OCI-LY3 (cell line): ENCODE measurements around the gene MUC21.

Experiments
- EZH2phosphoT487 ChIP-seq: fragments of 200-600 bp; shearing (Covaris generic); IDR thresholded peaks from 2 replicates; pipeline ENCODE4 v1.6.1; 2018; ENCODE audit warnings: antibody characterized with exemption, mixed run types, low read depth
- TF ChIP-seq, protein P1 (sequence below): fragments of 200-600, 300-600 bp; sonication (generic); IDR thresholded peaks from 2 replicates; pipeline ENCODE4 v1.5.1; 2014; ENCODE audit warnings: antibody characterized with exemption, low read length, low read depth

- TF ChIP-seq, protein P1, sequence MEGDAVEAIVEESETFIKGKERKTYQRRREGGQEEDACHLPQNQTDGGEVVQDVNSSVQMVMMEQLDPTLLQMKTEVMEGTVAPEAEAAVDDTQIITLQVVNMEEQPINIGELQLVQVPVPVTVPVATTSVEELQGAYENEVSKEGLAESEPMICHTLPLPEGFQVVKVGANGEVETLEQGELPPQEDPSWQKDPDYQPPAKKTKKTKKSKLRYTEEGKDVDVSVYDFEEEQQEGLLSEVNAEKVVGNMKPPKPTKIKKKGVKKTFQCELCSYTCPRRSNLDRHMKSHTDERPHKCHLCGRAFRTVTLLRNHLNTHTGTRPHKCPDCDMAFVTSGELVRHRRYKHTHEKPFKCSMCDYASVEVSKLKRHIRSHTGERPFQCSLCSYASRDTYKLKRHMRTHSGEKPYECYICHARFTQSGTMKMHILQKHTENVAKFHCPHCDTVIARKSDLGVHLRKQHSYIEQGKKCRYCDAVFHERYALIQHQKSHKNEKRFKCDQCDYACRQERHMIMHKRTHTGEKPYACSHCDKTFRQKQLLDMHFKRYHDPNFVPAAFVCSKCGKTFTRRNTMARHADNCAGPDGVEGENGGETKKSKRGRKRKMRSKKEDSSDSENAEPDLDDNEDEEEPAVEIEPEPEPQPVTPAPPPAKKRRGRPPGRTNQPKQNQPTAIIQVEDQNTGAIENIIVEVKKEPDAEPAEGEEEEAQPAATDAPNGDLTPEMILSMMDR, result no peak
- TF ChIP-seq EZH2phosphoT487, result no peak
Observed at GRCh38 chr6:30983439-30983838, at the start of gene MUC21.
